Ectodermal cell (in vitro differentiated cells): ENCODE measurements around the gene KLF4.
A peak's percentile ranks its signal among the peaks of the same experiment; 100 is the strongest.

Source experiments
- H3K27ac ChIP-seq: 2 replicates; pipeline ENCODE4 v1.7.0; 2013; ENCODE audit warnings: mild to moderate bottlenecking, low read depth, low read length; ENCODE audit not compliant: insufficient read depth, poor library complexity, severe bottlenecking
- H3K27me3 ChIP-seq: 2 replicates; pipeline ENCODE4 v1.7.0; 2013; ENCODE audit warnings: mild to moderate bottlenecking, low read length; ENCODE audit not compliant: insufficient read depth, control insufficient read depth, poor library complexity, severe bottlenecking
- H3K36me3 ChIP-seq: one replicate; pipeline ENCODE4 v1.7.0; 2013; ENCODE audit warnings: low read length; ENCODE audit not compliant: control insufficient read depth, insufficient read depth
- H3K4me1 ChIP-seq: one replicate; pipeline ENCODE4 v1.7.0; 2013; ENCODE audit warnings: low read length; ENCODE audit not compliant: control insufficient read depth, insufficient read depth
- H3K4me3 ChIP-seq: 2 replicates; pipeline ENCODE4 v1.7.0; 2013; ENCODE audit warnings: low read depth, low read length, control low read depth; ENCODE audit not compliant: insufficient read depth
- H3K9me3 ChIP-seq: 2 replicates; pipeline ENCODE4 v1.7.0; 2013; ENCODE audit warnings: mild to moderate bottlenecking, low read length, moderate library complexity; ENCODE audit not compliant: control insufficient read depth
- WGBS, 2 experiments: methylation state at CpG; one replicate each; pipeline ENCODE4 v1.1.7; 2013; ENCODE audit warnings: missing lambda C conversion rate in 2 of 2; 5-methylcytosine and 5-hydroxymethylcytosine counted together

The KLF4 gene

DNA sequence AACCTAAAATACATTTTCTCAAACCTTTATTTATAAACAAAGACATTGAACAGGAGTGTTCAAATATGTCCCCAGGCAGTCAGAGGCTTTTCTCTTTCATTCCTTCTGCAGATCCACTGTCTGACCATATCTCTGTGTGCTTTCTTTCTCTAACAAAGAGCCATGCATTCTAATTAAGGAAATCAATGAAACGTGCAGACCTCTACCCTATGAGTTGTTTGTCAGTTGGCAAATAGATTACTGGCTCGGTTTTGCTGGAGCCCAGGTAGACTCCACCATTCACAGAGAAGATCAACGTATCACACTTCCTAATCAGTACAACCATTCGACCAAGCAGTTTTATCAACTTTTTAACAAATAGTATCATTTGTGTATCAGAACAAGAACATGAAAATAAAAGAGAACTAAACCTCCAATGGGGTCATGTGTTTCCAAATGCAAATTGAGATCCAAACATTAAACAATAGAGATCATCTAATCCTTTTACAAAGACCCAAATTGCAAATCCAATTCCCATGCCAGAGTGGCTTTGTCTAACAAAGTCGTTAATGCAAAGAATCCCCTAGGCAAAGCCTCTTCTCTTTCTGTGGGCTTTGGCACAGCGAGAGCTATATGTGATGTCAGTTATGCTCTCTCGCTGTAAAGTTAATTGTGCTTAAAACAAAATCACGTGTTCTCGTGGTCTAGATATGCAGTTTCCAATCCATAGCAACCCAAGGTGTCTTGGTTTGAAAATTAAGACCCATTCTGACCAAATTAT lies 16.8 kb downstream of the KLF4 start:
- WGBS, 2 experiments, result 33 to 46% methylated on average over 9 of the region's 9 CpGs
- Histone ChIP-seq H3K27me3 (no peaks in the 10 kb centered on the region), H3K9me3 (no peaks in the 10 kb centered on the region), H3K4me1 (peaks cover 4% of the 10 kb centered on the region), H3K36me3 (no peaks in the 10 kb centered on the region), H3K27ac (peak overlapping the region; percentile 82), H3K4me3 (no peak overlapping the region)

DNA sequence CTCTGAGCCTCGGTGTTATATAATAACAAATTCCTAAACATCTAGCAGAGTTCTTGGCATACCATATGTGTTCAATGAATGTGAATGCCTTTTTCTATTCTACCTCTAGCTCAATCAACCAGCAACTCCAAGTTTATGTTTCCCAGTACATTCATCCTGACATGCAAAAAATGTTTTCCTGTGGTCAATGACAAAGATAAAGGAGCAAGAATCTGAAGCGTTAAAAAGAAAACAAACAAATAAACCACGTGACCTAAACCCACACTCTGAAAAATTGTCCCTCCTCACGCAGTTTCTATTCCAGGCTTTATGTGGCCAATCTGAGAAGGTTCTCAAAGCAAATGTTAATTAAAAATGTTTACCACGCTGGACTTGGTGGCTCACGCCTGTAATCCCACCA lies 18.0 kb downstream of the KLF4 start:
- no peak overlapping the region for H3K27ac ChIP-seq
- 95% methylated on average over 6 of the region's 6 CpGs for WGBS, 2 experiments
- no peaks in the 10 kb centered on the region for H3K9me3 ChIP-seq
- peaks cover 6% of the 10 kb centered on the region for H3K27me3 ChIP-seq
- peaks cover 4% of the 10 kb centered on the region for H3K4me1 ChIP-seq
- H3K36me3 ChIP-seq, result no peaks in the 10 kb centered on the region
- no peak overlapping the region for H3K4me3 ChIP-seq

- Histone ChIP-seq H3K27me3 (peaks cover 23% of the 10 kb centered on the region), H3K9me3 (no peaks in the 10 kb centered on the region), H3K4me1 (peaks cover under 1% of the 10 kb centered on the region), H3K4me3 (no peak overlapping the region), H3K27ac (no peak overlapping the region), H3K36me3 (no peaks in the 10 kb centered on the region)
- 80 to 85% methylated on average over 1 of the region's 1 CpG for WGBS, 2 experiments
Observed at GRCh38 chr9:107467416-107467815, 22.2 kb downstream of the KLF4 start.

- Histone ChIP-seq H3K4me1 (no peaks in the 10 kb centered on the region), H3K4me3 (no peak overlapping the region)
- WGBS, 2 experiments, result 81 to 92% methylated on average over 2 of the region's 2 CpGs
Observed at GRCh38 chr9:107466826-107467225, 22.7 kb downstream of the KLF4 start.

DNA sequence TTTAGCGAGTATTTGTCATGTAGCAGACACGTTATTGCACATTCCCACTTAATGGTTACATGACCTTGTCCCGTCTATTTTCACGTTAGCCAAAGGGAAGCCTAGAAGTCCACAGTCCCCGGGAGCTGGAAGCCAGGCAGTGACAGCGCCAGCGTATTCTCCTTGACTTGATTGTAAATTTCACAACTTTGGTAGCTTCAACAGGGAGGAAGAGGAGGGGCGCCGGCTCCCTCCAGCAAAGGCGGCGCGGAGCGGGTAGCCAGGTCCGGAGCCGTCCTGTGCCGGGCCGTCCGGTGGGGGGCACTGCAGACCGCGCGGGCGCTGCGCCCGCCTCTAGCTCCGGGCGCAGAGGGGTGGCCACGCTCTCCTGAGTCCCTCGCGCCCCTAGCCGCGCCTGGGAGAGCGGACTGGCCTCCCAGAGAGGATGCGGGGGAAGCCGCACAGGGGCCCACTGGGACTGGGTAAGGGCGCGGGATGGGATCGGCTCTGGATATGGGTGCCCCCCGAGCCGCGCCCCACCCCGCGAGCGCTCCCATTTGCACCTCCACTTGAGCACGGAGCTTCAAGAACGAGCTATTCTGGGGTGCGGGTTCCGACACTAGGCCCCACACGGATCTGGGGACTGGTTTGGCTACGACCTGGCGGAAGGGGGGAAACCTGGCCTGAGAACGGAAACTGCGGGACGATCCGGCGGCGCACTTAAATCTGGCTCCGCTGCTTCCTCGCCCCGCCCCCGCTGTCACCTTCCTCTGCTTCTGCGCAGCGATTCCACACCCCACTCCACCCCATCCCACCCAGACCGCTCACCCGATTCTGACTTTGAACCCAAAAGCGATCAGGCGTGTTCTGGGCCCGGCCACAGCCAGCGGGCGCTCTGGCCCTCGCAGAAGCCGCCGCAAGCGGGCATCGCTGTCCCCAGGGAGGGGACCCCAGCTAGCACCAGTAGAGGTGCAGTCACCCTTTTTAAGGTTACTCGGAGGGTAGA lies 23.8 kb downstream of the KLF4 start:
- 3 to 4% methylated on average over 75 of the region's 75 CpGs for WGBS, 2 experiments
- peak overlapping the region; percentile 39 for H3K4me3 ChIP-seq
- H3K9me3 ChIP-seq, result no peaks in the 10 kb centered on the region
- H3K36me3 ChIP-seq, result no peaks in the 10 kb centered on the region
- peaks cover 23% of the 10 kb centered on the region for H3K27me3 ChIP-seq
- H3K27ac ChIP-seq, result no peak overlapping the region
- no peaks in the 10 kb centered on the region for H3K4me1 ChIP-seq

More at GRCh38 chr9:107466826-107467225, 22.7 kb downstream of the KLF4 start:
- Histone ChIP-seq H3K36me3 (no peaks in the 10 kb centered on the region), H3K9me3 (no peaks in the 10 kb centered on the region), H3K27me3 (peaks cover 23% of the 10 kb centered on the region), H3K27ac (no peak overlapping the region)

DNA sequence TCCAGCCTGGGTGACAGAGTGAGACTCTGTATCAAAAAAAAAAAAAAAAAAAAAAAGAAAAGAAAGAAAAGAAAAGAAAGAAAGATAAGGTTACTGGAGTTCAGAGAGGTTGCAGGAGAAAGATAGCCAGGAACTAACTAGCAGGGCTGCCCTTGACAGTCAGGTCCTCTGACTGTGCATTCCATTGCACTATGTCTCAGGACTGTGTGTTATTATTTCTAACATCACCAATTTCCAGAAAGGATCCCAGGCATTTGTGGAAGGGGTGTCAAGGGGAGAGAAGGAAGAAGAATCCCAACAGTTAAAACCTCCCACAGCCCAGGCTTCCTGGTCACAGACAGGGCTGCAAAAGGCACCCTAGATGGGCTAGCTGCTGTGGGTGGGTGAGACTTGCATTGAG lies 25.1 kb downstream of the KLF4 start:
- Histone ChIP-seq H3K4me3 (no peak overlapping the region), H3K9me3 (no peaks in the 10 kb centered on the region), H3K4me1 (no peaks in the 10 kb centered on the region), H3K27ac (no peak overlapping the region), H3K27me3 (peaks cover 23% of the 10 kb centered on the region), H3K36me3 (no peaks in the 10 kb centered on the region)

DNA sequence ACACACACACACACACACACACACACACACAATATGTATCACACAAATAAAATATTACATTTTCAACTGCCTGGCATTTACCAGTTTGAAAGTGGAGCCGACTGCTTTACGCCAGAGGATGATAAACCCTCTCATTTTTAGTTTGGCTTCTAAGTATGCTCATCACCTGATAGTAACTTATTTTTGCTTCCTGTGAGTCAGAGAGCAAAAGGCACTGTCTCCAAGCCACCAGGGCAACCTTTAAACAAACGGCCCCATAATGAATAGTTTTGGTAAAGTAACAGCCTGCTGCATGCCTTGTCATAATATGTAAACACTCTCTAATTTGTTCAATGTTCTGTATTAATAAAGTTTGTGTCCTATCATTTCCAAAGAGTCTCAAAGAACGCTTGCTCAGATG lies 26.9 kb downstream of the KLF4 start:
- peaks cover 23% of the 10 kb centered on the region for H3K27me3 ChIP-seq
- no peak overlapping the region for H3K4me3 ChIP-seq
- whole genome bisulfite sequencing, 2 experiments, result 92 to 93% methylated on average over 2 to 4 of the region's 4 CpGs
- H3K9me3 ChIP-seq, result no peaks in the 10 kb centered on the region
- no peak overlapping the region for H3K27ac ChIP-seq
- H3K36me3 ChIP-seq, result no peaks in the 10 kb centered on the region
- no peaks in the 10 kb centered on the region for H3K4me1 ChIP-seq

DNA sequence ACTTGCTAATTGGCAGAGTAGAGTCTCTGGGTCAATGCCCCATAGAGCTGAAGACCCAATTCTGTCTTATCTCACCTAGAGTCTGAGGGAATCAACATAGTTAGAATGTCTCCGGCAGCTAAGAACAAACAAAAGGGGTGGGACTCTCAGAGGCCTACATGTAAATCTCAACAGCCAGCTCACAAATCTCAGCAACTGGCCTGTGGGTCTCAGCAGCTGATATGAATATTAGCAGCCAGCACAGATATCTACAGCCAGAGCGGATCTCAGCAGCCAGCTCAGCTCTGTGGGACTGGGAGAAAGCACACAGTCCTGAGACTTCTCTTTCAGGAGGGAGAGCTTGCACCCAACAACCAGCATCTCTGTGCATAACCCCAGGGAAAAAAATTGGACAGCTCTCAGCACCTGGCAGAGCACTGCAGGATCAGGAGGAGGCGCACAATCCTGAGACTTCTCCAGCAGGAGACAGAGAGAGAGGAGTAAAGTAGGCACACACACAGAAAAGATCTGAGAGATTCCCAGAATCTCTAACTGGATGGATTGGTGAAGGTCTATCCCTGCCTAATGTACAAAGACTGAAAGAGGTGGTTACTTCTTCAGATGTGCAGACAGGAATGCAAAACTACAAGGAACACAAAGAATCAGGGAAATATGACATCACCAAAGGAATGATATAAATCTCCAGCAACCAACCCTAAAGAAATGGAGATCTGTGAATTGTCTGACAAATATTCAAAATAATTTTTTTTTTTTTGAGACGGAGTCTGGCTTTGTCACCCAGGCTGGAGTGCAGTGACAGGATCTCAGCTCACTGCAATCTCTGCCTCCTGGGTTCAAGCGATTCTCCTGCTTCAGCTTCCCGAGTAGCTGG lies 29.2 kb downstream of the KLF4 start:
- H3K4me1 ChIP-seq, result no peaks in the 10 kb centered on the region
- H3K36me3 ChIP-seq, result no peaks in the 10 kb centered on the region
- peaks cover 5% of the 10 kb centered on the region for H3K27me3 ChIP-seq
- WGBS, 2 experiments, result 82 to 87% methylated on average over 6 of the region's 6 CpGs
- no peak overlapping the region for H3K27ac ChIP-seq
- H3K9me3 ChIP-seq, result no peaks in the 10 kb centered on the region
- H3K4me3 ChIP-seq, result no peak overlapping the region

DNA sequence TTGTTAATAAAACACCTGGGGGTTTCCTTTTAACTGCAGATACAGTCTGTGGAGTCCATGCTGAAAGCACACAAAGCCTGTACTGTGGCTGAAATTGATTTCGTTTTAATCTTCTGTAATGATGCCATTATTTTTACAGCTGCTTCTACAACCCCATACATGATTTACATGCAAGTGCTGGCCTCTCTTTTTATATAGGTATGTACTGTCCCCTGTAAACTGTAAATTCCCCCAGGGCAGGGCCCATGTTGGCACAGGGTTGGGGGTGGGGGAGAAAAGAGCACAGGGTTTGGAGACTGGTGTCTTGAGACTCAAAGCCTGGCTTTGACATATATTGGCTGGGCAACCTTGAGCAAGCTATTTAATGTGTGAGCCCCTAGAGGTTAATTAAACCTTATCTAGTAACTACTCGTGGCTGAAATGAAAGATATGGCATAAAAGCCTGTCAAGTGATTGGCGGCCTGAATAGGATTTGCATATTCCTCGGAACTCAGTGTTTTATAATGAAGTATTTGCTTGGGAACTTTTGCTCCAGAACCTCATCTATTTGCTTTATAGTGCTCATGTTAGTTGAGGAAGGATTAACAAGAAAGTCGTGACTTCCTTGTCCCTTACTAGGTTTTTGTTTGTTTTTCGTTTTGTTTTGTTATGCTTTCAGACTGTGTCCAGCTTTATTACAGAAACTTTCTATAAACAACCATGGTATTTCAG lies 34.0 kb downstream of the KLF4 start:
- Histone ChIP-seq H3K4me1 (no peaks in the 10 kb centered on the region), H3K27me3 (no peaks in the 10 kb centered on the region), H3K27ac (no peak overlapping the region), H3K36me3 (no peaks in the 10 kb centered on the region), H3K9me3 (no peaks in the 10 kb centered on the region), H3K4me3 (no peak overlapping the region)
- WGBS, 2 experiments, result 91 to 94% methylated on average over 6 of the region's 6 CpGs
